Pons (tissue), 1 donor: ENCODE results near the gene TMEM108.

Experiments used
- DNase-seq: peaks from one replicate; pipeline ENCODE4 v3.0.0-alpha.2; 2016; ENCODE audit warnings: low spot score

Gene TMEM108

GRCh38 chr3:133162670-133163305 lies 124.6 kb downstream of the TMEM108 start:
- DNase-seq, result peak; percentile 56

GRCh38 chr3:133167340-133168024 lies 129.3 kb downstream of the TMEM108 start:
- no peak for DNase-seq

GRCh38 chr3:133168025-133168401 lies 129.8 kb downstream of the TMEM108 start:
- DNase-seq, result no peak

- peak; percentile 29 for DNase-seq
These were observed 131.3 kb downstream of the TMEM108 start for GRCh38 chr3:133169331-133170068.

- DNase-seq, result no peak
These were observed 133.6 kb downstream of the TMEM108 start for GRCh38 chr3:133171831-133172230.

GRCh38 chr3:133181392-133182150 lies 143.4 kb downstream of the TMEM108 start:
- DNase-seq, result no peak

- no peak for DNase-seq
These were observed 149.7 kb downstream of the TMEM108 start for GRCh38 chr3:133187870-133188379.

- DNase-seq, result no peak
These were observed 150.8 kb downstream of the TMEM108 start for GRCh38 chr3:133188996-133189395.

- no peak for DNase-seq
These were observed 151.7 kb downstream of the TMEM108 start for GRCh38 chr3:133189893-133190292.

GRCh38 chr3:133191818-133192217 lies 153.6 kb downstream of the TMEM108 start:
- no peak for DNase-seq

- DNase-seq, result no peak
These were observed 154.3 kb downstream of the TMEM108 start for GRCh38 chr3:133192363-133192945.

- DNase-seq, result no peak
These were observed 154.8 kb downstream of the TMEM108 start for GRCh38 chr3:133192967-133193366.

GRCh38 chr3:133196527-133196926 lies 158.3 kb downstream of the TMEM108 start:
- no peak for DNase-seq

- no peak for DNase-seq
These were observed 159.4 kb downstream of the TMEM108 start for GRCh38 chr3:133197619-133198018.

GRCh38 chr3:133206921-133207320 lies 168.7 kb downstream of the TMEM108 start:
- DNase-seq, result no peak

- no peak for DNase-seq
These were observed 170.0 kb downstream of the TMEM108 start for GRCh38 chr3:133208184-133208583.

- no peak for DNase-seq
These were observed 171.8 kb downstream of the TMEM108 start for GRCh38 chr3:133209871-133210550.

GRCh38 chr3:133210656-133211055 lies 172.5 kb downstream of the TMEM108 start:
- DNase-seq, result no peak

- DNase-seq, result peak; percentile 18
These were observed 173.3 kb downstream of the TMEM108 start for GRCh38 chr3:133211449-133211848.

- DNase-seq, result no peak
These were observed 173.7 kb downstream of the TMEM108 start for GRCh38 chr3:133211856-133212255.

- no peak for DNase-seq
These were observed 175.7 kb downstream of the TMEM108 start for GRCh38 chr3:133213937-133214336.
